ENCODE results near the gene RPF1. TPM values are rescaled to one million over a fixed set of nuclear protein-coding genes. Genes with fewer than 3 reads are reported as not detected.
"Not testable (repeated sequence)": the region's sequence is repeated elsewhere in the genome, so short reads cannot be mapped to it uniquely, and the experiment has no call there.

The RPF1 gene
- polyA plus RNA-seq, 1 donor from 2014 or later, result 64.3 TPM

- H2AFZ ChIP-seq (ENCODE audit: low read depth, low read length), result no peak overlapping the region
- H3K27me3 ChIP-seq (ENCODE audit: insufficient read depth, low read depth, low read length), result no peaks in the 10 kb centered on the region
- no peak overlapping the region for H3K4me3 ChIP-seq (ENCODE audit: low read length)
- H3K4me2 ChIP-seq (ENCODE audit: low read length), result no peak overlapping the region
- no peaks in the 10 kb centered on the region for H3K9me3 ChIP-seq (ENCODE audit: low read length)
- no peaks in the 10 kb centered on the region for H3F3A ChIP-seq (ENCODE audit: insufficient read depth, low read length, poor library complexity, severe bottlenecking)
- no peak overlapping the region for H3K27ac ChIP-seq (ENCODE audit: low read length)
- no peaks in the 10 kb centered on the region for H3K79me2 ChIP-seq (replicated peaks; ENCODE audit: insufficient read depth, low read length)
- TF ChIP-seq SMC3 (conservative IDR thresholded peaks at IDR 0.05; ENCODE audit: poor library complexity), result peak; percentile 30
- peak; percentile 30 for TF ChIP-seq RAD21 (conservative IDR thresholded peaks at IDR 0.05)
- TF ChIP-seq REST (IDR thresholded peaks at IDR 0.05; ENCODE audit: borderline replicate concordance), result no peak
- H4K20me1 ChIP-seq (ENCODE audit: insufficient read depth), result no peaks in the 10 kb centered on the region
- H3K9me2 ChIP-seq (ENCODE audit: insufficient read depth, low read length), result no peaks in the 10 kb centered on the region
- H3K9ac ChIP-seq (ENCODE audit: low read length), result no peak overlapping the region
- no peaks in the 10 kb centered on the region for H3K36me3 ChIP-seq (ENCODE audit: insufficient read depth, low read length)
Measured at GRCh38 chr1:84442256-84442655, 36.8 kb upstream of the RPF1 start.

GRCh38 chr1:84442747-84443646, 36.1 kb upstream of the RPF1 start:
- H3K79me2 ChIP-seq (replicated peaks; ENCODE audit: insufficient read depth, low read length); H3K9me3 ChIP-seq (ENCODE audit: low read length); H4K20me1 ChIP-seq (ENCODE audit: insufficient read depth); H3K36me3 ChIP-seq (ENCODE audit: insufficient read depth, low read length); H3K4me3 ChIP-seq (ENCODE audit: low read length); H3K4me2 ChIP-seq (ENCODE audit: low read length); H2AFZ ChIP-seq (ENCODE audit: low read depth, low read length); H3K9me2 ChIP-seq (ENCODE audit: insufficient read depth, low read length); H3K27me3 ChIP-seq (ENCODE audit: insufficient read depth, low read depth, low read length); H3F3A ChIP-seq (ENCODE audit: insufficient read depth, low read length, poor library complexity, severe bottlenecking); H3K9ac ChIP-seq (ENCODE audit: low read length); H3K27ac ChIP-seq (ENCODE audit: low read length): not testable (repeated sequence)

GRCh38 chr1:84448704-84449103, 30.4 kb upstream of the RPF1 start:
- H3K9me3 ChIP-seq (ENCODE audit: low read length); H3K4me2 ChIP-seq (ENCODE audit: low read length); H3K9ac ChIP-seq (ENCODE audit: low read length); H3K27me3 ChIP-seq (ENCODE audit: insufficient read depth, low read depth, low read length); H3K9me2 ChIP-seq (ENCODE audit: insufficient read depth, low read length); H3K36me3 ChIP-seq (ENCODE audit: insufficient read depth, low read length); H3K4me3 ChIP-seq (ENCODE audit: low read length); H3K79me2 ChIP-seq (replicated peaks; ENCODE audit: insufficient read depth, low read length); H3F3A ChIP-seq (ENCODE audit: insufficient read depth, low read length, poor library complexity, severe bottlenecking); H3K27ac ChIP-seq (ENCODE audit: low read length); H2AFZ ChIP-seq (ENCODE audit: low read depth, low read length); H4K20me1 ChIP-seq (ENCODE audit: insufficient read depth): not testable (repeated sequence)

DNA sequence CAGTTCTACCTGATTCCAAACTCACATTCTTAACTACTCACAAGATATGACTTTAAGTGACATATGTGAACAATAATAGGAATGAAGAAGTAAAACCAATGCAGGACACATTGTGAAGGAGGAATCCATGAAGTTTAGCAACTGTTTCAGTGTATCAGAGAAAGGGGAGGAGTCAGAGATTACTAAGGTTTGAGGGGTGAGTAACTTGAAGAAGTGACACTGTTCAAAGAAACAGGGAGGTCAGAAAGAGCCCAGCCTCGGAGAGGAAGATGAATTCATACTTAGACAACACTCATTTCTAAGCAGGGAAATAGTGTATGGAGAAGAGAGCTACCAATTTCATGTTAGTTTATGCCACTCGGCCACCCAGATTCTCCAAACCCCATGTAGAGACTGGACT, 28.2 kb upstream of the RPF1 start:
- no peak overlapping the region for H3K9ac ChIP-seq (ENCODE audit: low read length)
- TF ChIP-seq EZH2 (IDR thresholded peaks at IDR 0.05; ENCODE audit: borderline replicate concordance, insufficient read depth, low read length, poor library complexity, severe bottlenecking), result no peak
- TF ChIP-seq TAF1 (IDR thresholded peaks at IDR 0.05; ENCODE audit: low read depth), result no peak
- TF ChIP-seq MXI1 (conservative IDR thresholded peaks at IDR 0.05; ENCODE audit: poor library complexity, severe bottlenecking), result no peak
- TF ChIP-seq POLR2AphosphoS5 (IDR thresholded peaks at IDR 0.05), result no peak
- TF ChIP-seq EP300 (conservative IDR thresholded peaks at IDR 0.05; ENCODE audit: poor library complexity, severe bottlenecking), result no peak
- no peak for TF ChIP-seq REST (IDR thresholded peaks at IDR 0.05; ENCODE audit: borderline replicate concordance)
- TF ChIP-seq SMC3 (conservative IDR thresholded peaks at IDR 0.05; ENCODE audit: poor library complexity), result no peak
- TF ChIP-seq, protein P1, sequence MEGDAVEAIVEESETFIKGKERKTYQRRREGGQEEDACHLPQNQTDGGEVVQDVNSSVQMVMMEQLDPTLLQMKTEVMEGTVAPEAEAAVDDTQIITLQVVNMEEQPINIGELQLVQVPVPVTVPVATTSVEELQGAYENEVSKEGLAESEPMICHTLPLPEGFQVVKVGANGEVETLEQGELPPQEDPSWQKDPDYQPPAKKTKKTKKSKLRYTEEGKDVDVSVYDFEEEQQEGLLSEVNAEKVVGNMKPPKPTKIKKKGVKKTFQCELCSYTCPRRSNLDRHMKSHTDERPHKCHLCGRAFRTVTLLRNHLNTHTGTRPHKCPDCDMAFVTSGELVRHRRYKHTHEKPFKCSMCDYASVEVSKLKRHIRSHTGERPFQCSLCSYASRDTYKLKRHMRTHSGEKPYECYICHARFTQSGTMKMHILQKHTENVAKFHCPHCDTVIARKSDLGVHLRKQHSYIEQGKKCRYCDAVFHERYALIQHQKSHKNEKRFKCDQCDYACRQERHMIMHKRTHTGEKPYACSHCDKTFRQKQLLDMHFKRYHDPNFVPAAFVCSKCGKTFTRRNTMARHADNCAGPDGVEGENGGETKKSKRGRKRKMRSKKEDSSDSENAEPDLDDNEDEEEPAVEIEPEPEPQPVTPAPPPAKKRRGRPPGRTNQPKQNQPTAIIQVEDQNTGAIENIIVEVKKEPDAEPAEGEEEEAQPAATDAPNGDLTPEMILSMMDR (IDR thresholded peaks at IDR 0.05; ENCODE audit: poor library complexity, severe bottlenecking), result no peak
- H3K9me3 ChIP-seq (ENCODE audit: low read length), result no peaks in the 10 kb centered on the region
- no peak overlapping the region for H3K4me3 ChIP-seq (ENCODE audit: low read length)
- H3K9me2 ChIP-seq (ENCODE audit: insufficient read depth, low read length), result no peaks in the 10 kb centered on the region
- H3K4me2 ChIP-seq (ENCODE audit: low read length), result no peak overlapping the region
- H3K27me3 ChIP-seq (ENCODE audit: insufficient read depth, low read depth, low read length), result no peaks in the 10 kb centered on the region
- H2AFZ ChIP-seq (ENCODE audit: low read depth, low read length), result no peak overlapping the region
- no peaks in the 10 kb centered on the region for H4K20me1 ChIP-seq (ENCODE audit: insufficient read depth)
- H3F3A ChIP-seq (ENCODE audit: insufficient read depth, low read length, poor library complexity, severe bottlenecking), result no peaks in the 10 kb centered on the region
- no peaks in the 10 kb centered on the region for H3K36me3 ChIP-seq (ENCODE audit: insufficient read depth, low read length)
- no peak overlapping the region for H3K27ac ChIP-seq (ENCODE audit: low read length)
- H3K79me2 ChIP-seq (replicated peaks; ENCODE audit: insufficient read depth, low read length), result no peaks in the 10 kb centered on the region

All from neural cell (in vitro differentiated cells).